ENCODE results near the gene SLC25A29.

DNA sequence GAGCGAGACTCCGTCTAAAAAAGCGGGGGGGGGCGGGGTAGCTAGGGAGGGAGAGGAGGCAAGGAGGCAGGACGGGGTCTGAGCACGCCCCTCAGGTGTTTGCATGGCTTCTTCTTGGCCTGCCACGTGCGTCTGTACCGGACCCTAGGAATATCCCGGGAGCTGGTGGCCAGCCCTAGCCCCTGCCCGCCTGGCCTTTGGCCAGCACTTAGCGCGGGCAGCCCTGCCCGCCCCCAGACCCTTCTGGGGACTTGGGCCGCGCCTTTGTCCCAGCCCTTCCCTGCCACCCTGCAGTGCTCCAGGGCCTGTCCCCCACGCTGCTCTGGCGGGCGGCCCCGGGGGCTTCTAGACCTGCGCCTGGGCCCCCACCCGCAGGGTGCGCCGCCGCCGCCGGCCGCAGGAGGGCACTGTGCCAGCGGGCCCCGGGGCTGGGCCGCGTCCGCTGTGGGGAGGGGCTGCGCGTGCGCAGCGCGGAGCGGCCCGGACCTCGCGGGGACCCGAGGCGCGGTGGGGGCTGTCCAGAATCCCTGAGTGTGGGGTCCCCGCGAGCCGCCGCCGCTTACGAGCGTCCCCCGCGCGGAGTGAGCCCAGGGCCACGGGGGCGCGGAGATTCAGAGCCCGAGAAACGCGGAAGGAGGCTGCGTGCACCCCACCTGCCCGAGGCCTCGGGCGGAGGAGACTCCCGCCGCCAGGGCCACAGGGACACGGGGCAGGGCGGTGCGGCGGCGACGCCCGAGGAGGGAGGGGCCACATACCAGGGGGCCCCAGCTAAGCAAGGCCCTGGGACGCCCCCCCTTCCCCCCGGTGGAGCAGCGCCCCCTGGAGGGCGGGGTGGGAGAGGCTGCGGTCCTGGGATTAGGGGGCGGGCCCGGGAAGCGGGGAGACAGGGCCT, 21.0 kb downstream of the SLC25A29 start:
- TF ChIP-seq CTCF (conservative IDR thresholded peaks at IDR 0.05 in 1 of 2, IDR thresholded peaks at IDR 0.05 in 1 of 2; ENCODE audit: extremely low read depth in 1 of 2, insufficient read depth in 1 of 2, low read depth in 1 of 2, low read length in 2 of 2) (peak; percentile 53 to 92), EZH2 (IDR thresholded peaks at IDR 0.05; ENCODE audit: borderline replicate concordance, low read length) (no peak)
